ENCODE measurements around the gene CADPS2.

The CADPS2 gene

DNA sequence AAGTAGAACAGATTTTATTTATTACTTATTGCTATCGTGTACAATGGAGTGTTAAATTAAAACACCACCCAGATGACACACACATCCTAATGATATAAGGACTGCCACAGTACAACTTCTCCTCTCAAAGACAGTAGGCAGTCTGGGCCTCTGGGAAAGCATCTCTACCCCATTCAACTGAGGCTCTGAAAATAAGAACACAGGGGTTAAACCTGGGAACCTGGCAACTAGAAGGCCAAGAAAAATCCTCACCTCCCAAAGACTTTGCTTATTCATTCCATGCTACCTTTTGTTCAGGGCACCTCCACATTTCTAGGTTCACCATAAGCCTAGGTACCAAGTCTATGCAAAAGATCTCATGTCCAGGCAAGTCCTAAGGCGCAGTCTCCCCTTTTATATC lies 456.3 kb downstream of the CADPS2 start:
- Histone ChIP-seq H3K4me2 (ENCODE audit: low read length, poor library complexity, severe bottlenecking) (no peak overlapping the region), H2BK15ac (ENCODE audit: low read depth, poor library complexity, severe bottlenecking) (no peak overlapping the region), H3K18ac (ENCODE audit: low read depth in 1 of 2, low read length in 2 of 2) (no peak overlapping the region), H3K27ac (ENCODE audit: low read length, poor library complexity, severe bottlenecking) (no peak overlapping the region), H3K79me1 (replicated peaks; ENCODE audit: low read length, poor library complexity, severe bottlenecking) (no peaks in the 10 kb centered on the region), H2BK120ac (ENCODE audit: low read depth, low read length) (no peak overlapping the region), H2BK5ac (ENCODE audit: low read depth, low read length, poor library complexity, severe bottlenecking) (no peak overlapping the region), H3K4me3 (ENCODE audit: insufficient read depth in 1 of 2, low read depth in 1 of 2, low read length in 2 of 2) (no peak overlapping the region), H2AFZ (ENCODE audit: low read depth, low read length) (no peak overlapping the region), H3K4me1 (ENCODE audit: control insufficient read depth, insufficient read depth, low read depth, low read length) (no peaks in the 10 kb centered on the region), H3K9ac (ENCODE audit: low read length) (no peak overlapping the region), H3K9me3 (ENCODE audit: control insufficient read depth, low read length) (no peaks in the 10 kb centered on the region), H2AK5ac (ENCODE audit: low read length, severe bottlenecking) (no peak overlapping the region), H3K27me3 (ENCODE audit: control insufficient read depth in 1 of 2, insufficient read depth in 1 of 2, low read length in 2 of 2) (no peaks in the 10 kb centered on the region), H3K4ac (ENCODE audit: low read depth in 1 of 2, low read length in 2 of 2) (no peak overlapping the region), H2BK12ac (ENCODE audit: low read length in 2 of 2) (no peak overlapping the region), H3K14ac (ENCODE audit: low read length in 2 of 2) (no peak overlapping the region), H3K36me3 (ENCODE audit: control insufficient read depth in 1 of 2, insufficient read depth in 2 of 2, low read depth in 1 of 2, low read length in 2 of 2) (no peaks in the 10 kb centered on the region), H3K23ac (ENCODE audit: low read length in 2 of 2) (no peak overlapping the region), H4K8ac (ENCODE audit: low read length) (no peak overlapping the region), H4K91ac (ENCODE audit: low read length) (no peak overlapping the region)
- DNase-seq, result no peak
- 73% methylated on average over 1 of the region's 2 CpGs for WGBS

DNA sequence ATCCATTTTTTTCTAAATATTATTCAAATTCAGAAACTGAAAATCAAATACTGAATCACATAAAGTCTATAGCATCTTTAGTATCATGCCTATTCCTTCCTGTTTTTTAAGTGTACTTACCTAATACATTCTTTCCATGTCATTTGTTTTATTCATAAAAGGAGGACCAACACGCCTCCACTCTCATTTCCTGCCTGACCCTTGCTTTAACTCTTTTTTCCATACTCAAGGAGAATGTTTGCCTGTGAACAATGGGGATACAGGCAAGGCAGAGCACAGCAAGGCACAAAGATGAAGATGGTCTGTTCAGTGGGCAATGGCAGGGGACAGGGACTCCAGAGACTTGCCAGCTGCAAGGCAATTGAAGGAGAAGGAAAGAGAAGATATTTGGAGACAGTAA lies 460.5 kb downstream of the CADPS2 start:
- H3K27me3 ChIP-seq (ENCODE audit: control insufficient read depth in 1 of 2, insufficient read depth in 1 of 2, low read length in 2 of 2), result no peaks in the 10 kb centered on the region
- H3K18ac ChIP-seq (ENCODE audit: low read depth in 1 of 2, low read length in 2 of 2), result no peak overlapping the region
- H3K4me2 ChIP-seq (ENCODE audit: low read length, poor library complexity, severe bottlenecking), result no peak overlapping the region
- no peaks in the 10 kb centered on the region for H3K79me1 ChIP-seq (replicated peaks; ENCODE audit: low read length, poor library complexity, severe bottlenecking)
- H2BK12ac ChIP-seq (ENCODE audit: low read length in 2 of 2), result no peak overlapping the region
- H2BK15ac ChIP-seq (ENCODE audit: low read depth, poor library complexity, severe bottlenecking), result no peak overlapping the region
- H2BK5ac ChIP-seq (ENCODE audit: low read depth, low read length, poor library complexity, severe bottlenecking), result no peak overlapping the region
- no peak overlapping the region for H3K23ac ChIP-seq (ENCODE audit: low read length in 2 of 2)
- H4K8ac ChIP-seq (ENCODE audit: low read length), result no peak overlapping the region
- no peak overlapping the region for H2BK120ac ChIP-seq (ENCODE audit: low read depth, low read length)
- no peak overlapping the region for H3K4me3 ChIP-seq (ENCODE audit: insufficient read depth in 1 of 2, low read depth in 1 of 2, low read length in 2 of 2)
- H3K4me1 ChIP-seq (ENCODE audit: control insufficient read depth, insufficient read depth, low read depth, low read length), result no peaks in the 10 kb centered on the region
- H2AFZ ChIP-seq (ENCODE audit: low read depth, low read length), result no peak overlapping the region
- no peaks in the 10 kb centered on the region for H3K36me3 ChIP-seq (ENCODE audit: control insufficient read depth in 1 of 2, insufficient read depth in 2 of 2, low read depth in 1 of 2, low read length in 2 of 2)
- H3K4ac ChIP-seq (ENCODE audit: low read depth in 1 of 2, low read length in 2 of 2), result no peak overlapping the region
- no peak overlapping the region for H2AK5ac ChIP-seq (ENCODE audit: low read length, severe bottlenecking)
- 60% methylated on average over 1 of the region's 1 CpG for WGBS
- H4K91ac ChIP-seq (ENCODE audit: low read length), result no peak overlapping the region
- H3K9me3 ChIP-seq (ENCODE audit: control insufficient read depth, low read length), result no peaks in the 10 kb centered on the region
- no peak for DNase-seq
- H3K27ac ChIP-seq (ENCODE audit: low read length, poor library complexity, severe bottlenecking), result no peak overlapping the region
- peak overlapping the region in 1 of 2 experiments; percentile 79 for H3K14ac ChIP-seq (ENCODE audit: low read length in 2 of 2)
- no peak overlapping the region for H3K9ac ChIP-seq (ENCODE audit: low read length)

DNA sequence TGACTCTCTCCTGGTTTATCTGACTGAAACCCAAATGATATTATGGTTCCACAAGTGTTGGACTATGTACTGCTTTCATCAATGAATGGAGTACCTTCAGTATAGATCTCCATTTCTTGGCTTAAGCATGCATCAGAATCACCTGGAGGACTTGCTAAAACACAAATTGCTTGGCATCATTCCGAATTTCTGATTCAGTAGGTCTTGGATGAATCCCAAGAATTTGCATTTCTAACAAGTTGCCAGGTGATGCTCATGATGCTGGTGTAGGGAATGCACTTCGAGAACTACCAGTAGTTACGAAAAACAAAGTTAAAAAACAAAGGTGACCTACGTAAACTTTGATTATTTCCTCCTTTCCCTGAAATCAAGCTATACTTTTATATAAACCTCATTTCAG lies 462.7 kb downstream of the CADPS2 start:
- Histone ChIP-seq H3K23ac (ENCODE audit: low read length in 2 of 2) (no peak overlapping the region), H3K4me2 (ENCODE audit: low read length, poor library complexity, severe bottlenecking) (no peak overlapping the region), H2BK15ac (ENCODE audit: low read depth, poor library complexity, severe bottlenecking) (no peak overlapping the region), H3K79me1 (replicated peaks; ENCODE audit: low read length, poor library complexity, severe bottlenecking) (no peaks in the 10 kb centered on the region), H2AFZ (ENCODE audit: low read depth, low read length) (no peak overlapping the region), H3K4ac (ENCODE audit: low read depth in 1 of 2, low read length in 2 of 2) (no peak overlapping the region), H3K27ac (ENCODE audit: low read length, poor library complexity, severe bottlenecking) (no peak overlapping the region), H2BK120ac (ENCODE audit: low read depth, low read length) (no peak overlapping the region), H3K9me3 (ENCODE audit: control insufficient read depth, low read length) (no peaks in the 10 kb centered on the region), H3K9ac (ENCODE audit: low read length) (no peak overlapping the region), H3K4me1 (ENCODE audit: control insufficient read depth, insufficient read depth, low read depth, low read length) (no peaks in the 10 kb centered on the region), H4K8ac (ENCODE audit: low read length) (no peak overlapping the region), H3K27me3 (ENCODE audit: control insufficient read depth in 1 of 2, insufficient read depth in 1 of 2, low read length in 2 of 2) (no peaks in the 10 kb centered on the region), H4K91ac (ENCODE audit: low read length) (no peak overlapping the region), H3K14ac (ENCODE audit: low read length in 2 of 2) (no peak overlapping the region), H3K4me3 (ENCODE audit: insufficient read depth in 1 of 2, low read depth in 1 of 2, low read length in 2 of 2) (no peak overlapping the region), H2BK12ac (ENCODE audit: low read length in 2 of 2) (no peak overlapping the region), H3K36me3 (ENCODE audit: control insufficient read depth in 1 of 2, insufficient read depth in 2 of 2, low read depth in 1 of 2, low read length in 2 of 2) (no peaks in the 10 kb centered on the region), H2BK5ac (ENCODE audit: low read depth, low read length, poor library complexity, severe bottlenecking) (no peak overlapping the region), H2AK5ac (ENCODE audit: low read length, severe bottlenecking) (no peak overlapping the region), H3K18ac (ENCODE audit: low read depth in 1 of 2, low read length in 2 of 2) (no peak overlapping the region)
- no peak for DNase-seq
- WGBS, result 92% methylated on average over 4 of the region's 4 CpGs

DNA sequence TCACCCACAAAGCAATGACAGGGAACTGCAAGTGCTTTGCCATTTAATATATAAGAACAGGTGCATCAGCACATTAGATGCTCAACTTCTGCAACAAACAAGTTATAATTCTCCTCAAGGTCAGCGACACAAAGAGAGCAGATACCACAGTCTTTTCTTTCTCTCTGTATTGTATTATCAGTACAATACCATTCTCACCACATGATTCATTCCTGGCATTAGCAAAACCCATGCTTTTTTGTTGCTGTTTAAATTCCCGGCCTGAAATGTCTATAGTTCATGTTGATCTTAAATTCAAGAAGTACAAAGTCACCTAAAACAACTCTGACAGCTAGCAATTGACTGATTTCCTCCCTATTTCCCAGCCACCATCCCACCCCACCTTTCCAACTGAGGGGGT lies 469.9 kb downstream of the CADPS2 start:
- no peak overlapping the region for H3K9ac ChIP-seq (ENCODE audit: low read length)
- no peak overlapping the region for H3K23ac ChIP-seq (ENCODE audit: low read length in 2 of 2)
- H3K36me3 ChIP-seq (ENCODE audit: control insufficient read depth in 1 of 2, insufficient read depth in 2 of 2, low read depth in 1 of 2, low read length in 2 of 2), result no peaks in the 10 kb centered on the region
- no peak overlapping the region for H3K4me3 ChIP-seq (ENCODE audit: insufficient read depth in 1 of 2, low read depth in 1 of 2, low read length in 2 of 2)
- H4K8ac ChIP-seq (ENCODE audit: low read length), result no peak overlapping the region
- DNase-seq, result no peak
- H2AFZ ChIP-seq (ENCODE audit: low read depth, low read length), result no peak overlapping the region
- H2BK12ac ChIP-seq (ENCODE audit: low read length in 2 of 2), result no peak overlapping the region
- H2AK5ac ChIP-seq (ENCODE audit: low read length, severe bottlenecking), result no peak overlapping the region
- H3K4me1 ChIP-seq (ENCODE audit: control insufficient read depth, insufficient read depth, low read depth, low read length), result no peaks in the 10 kb centered on the region
- H2BK120ac ChIP-seq (ENCODE audit: low read depth, low read length), result no peak overlapping the region
- no peak overlapping the region for H4K91ac ChIP-seq (ENCODE audit: low read length)
- no peak overlapping the region for H3K4ac ChIP-seq (ENCODE audit: low read depth in 1 of 2, low read length in 2 of 2)
- H3K4me2 ChIP-seq (ENCODE audit: low read length, poor library complexity, severe bottlenecking), result no peak overlapping the region
- WGBS, result 43% methylated on average over 1 of the region's 2 CpGs
- no peak overlapping the region for H3K18ac ChIP-seq (ENCODE audit: low read depth in 1 of 2, low read length in 2 of 2)
- H3K9me3 ChIP-seq (ENCODE audit: control insufficient read depth, low read length), result no peaks in the 10 kb centered on the region
- no peak overlapping the region for H2BK5ac ChIP-seq (ENCODE audit: low read depth, low read length, poor library complexity, severe bottlenecking)
- H3K79me1 ChIP-seq (replicated peaks; ENCODE audit: low read length, poor library complexity, severe bottlenecking), result no peaks in the 10 kb centered on the region
- H2BK15ac ChIP-seq (ENCODE audit: low read depth, poor library complexity, severe bottlenecking), result no peak overlapping the region
- H3K14ac ChIP-seq (ENCODE audit: low read length in 2 of 2), result no peak overlapping the region
- no peak overlapping the region for H3K27ac ChIP-seq (ENCODE audit: low read length, poor library complexity, severe bottlenecking)
- H3K27me3 ChIP-seq (ENCODE audit: control insufficient read depth in 1 of 2, insufficient read depth in 1 of 2, low read length in 2 of 2), result no peaks in the 10 kb centered on the region

Measured in mesenchymal stem cell (in vitro differentiated cells and primary cell).